Osteocyte (in vitro differentiated cells): Measurements from ENCODE around the gene ABHD15. TPM values are rescaled to one million over a fixed set of nuclear protein-coding genes. Genes with fewer than 3 reads are reported as not detected.
"Not testable (repeated sequence)": the region's sequence is repeated elsewhere in the genome, so short reads cannot be mapped to it uniquely, and the experiment has no call there.

Source experiments
- DNase-seq: peaks from one replicate; pipeline ENCODE4 v3.0.0; 2021; ENCODE audit warnings: mixed read lengths; ENCODE audit not compliant: unreplicated experiment; ENCODE audit errors: extremely low spot score
- H3K27ac Mint-ChIP-seq: one replicate; pipeline ENCODE4 v1.8.0; 2021; ENCODE audit warnings: mild to moderate bottlenecking, mixed read lengths; ENCODE audit not compliant: unreplicated experiment
- H3K27me3 Mint-ChIP-seq: one replicate; pipeline ENCODE4 v1.8.0; 2021; ENCODE audit warnings: mixed read lengths; ENCODE audit not compliant: unreplicated experiment
- H3K36me3 Mint-ChIP-seq: one replicate; pipeline ENCODE4 v1.8.0; 2021; ENCODE audit warnings: mixed read lengths; ENCODE audit not compliant: unreplicated experiment
- H3K4me1 Mint-ChIP-seq: one replicate; pipeline ENCODE4 v1.8.0; 2021; ENCODE audit warnings: mixed read lengths; ENCODE audit not compliant: unreplicated experiment
- H3K4me3 Mint-ChIP-seq: one replicate; pipeline ENCODE4 v1.8.0; 2021; ENCODE audit warnings: mild to moderate bottlenecking, moderate library complexity, mixed read lengths; ENCODE audit not compliant: unreplicated experiment
- H3K9me3 Mint-ChIP-seq: one replicate; pipeline ENCODE4 v1.8.0; 2021; ENCODE audit warnings: mixed read lengths; ENCODE audit not compliant: unreplicated experiment
- CTCF ChIP-seq: fragments of 200-600 bp; sonication (generic); IDR thresholded peaks from 2 replicates; pipeline ENCODE4 v1.5.0; 2021; ENCODE audit warnings: antibody characterized with exemption, mild to moderate bottlenecking, moderate library complexity
- total RNA-seq: library from RNA; stranded (reverse); gene quantifications from 2 replicates; pipeline ENCODE4 v1.2.1, GENCODE V29; 2021

Gene ABHD15
- total RNA-seq, 1 donor from 2014 or later = 12.8 TPM

- no peaks in the 10 kb centered on the region for H3K27me3 Mint-ChIP-seq
- peak; percentile 64 for DNase-seq
- no peak overlapping the region for H3K27ac Mint-ChIP-seq
- H3K9me3 Mint-ChIP-seq = no peaks in the 10 kb centered on the region
- H3K4me1 Mint-ChIP-seq = peaks cover 7% of the 10 kb centered on the region
- peaks cover 3% of the 10 kb centered on the region for H3K36me3 Mint-ChIP-seq
- H3K4me3 Mint-ChIP-seq = no peak overlapping the region
- TF ChIP-seq CTCF = no peak
These were observed 5.0 kb downstream of the ABHD15 start for GRCh38 chr17:29561554-29562517.

- Mint-ChIP-seq H3K27ac (no peak overlapping the region), H3K27me3 (no peaks in the 10 kb centered on the region), H3K4me1 (no peaks in the 10 kb centered on the region), H3K4me3 (no peak overlapping the region), H3K36me3 (peaks cover 3% of the 10 kb centered on the region), H3K9me3 (no peaks in the 10 kb centered on the region)
- DNase-seq = no peak
- no peak for TF ChIP-seq CTCF
These were observed 6.5 kb downstream of the ABHD15 start for GRCh38 chr17:29560316-29560715.

- no peak overlapping the region for H3K27ac Mint-ChIP-seq
- TF ChIP-seq CTCF = no peak
- no peaks in the 10 kb centered on the region for H3K9me3 Mint-ChIP-seq
- peaks cover 3% of the 10 kb centered on the region for H3K36me3 Mint-ChIP-seq
- H3K27me3 Mint-ChIP-seq = no peaks in the 10 kb centered on the region
- no peaks in the 10 kb centered on the region for H3K4me1 Mint-ChIP-seq
- no peak overlapping the region for H3K4me3 Mint-ChIP-seq
- no peak for DNase-seq
These were observed 7.2 kb downstream of the ABHD15 start for GRCh38 chr17:29559640-29560039.

DNA sequence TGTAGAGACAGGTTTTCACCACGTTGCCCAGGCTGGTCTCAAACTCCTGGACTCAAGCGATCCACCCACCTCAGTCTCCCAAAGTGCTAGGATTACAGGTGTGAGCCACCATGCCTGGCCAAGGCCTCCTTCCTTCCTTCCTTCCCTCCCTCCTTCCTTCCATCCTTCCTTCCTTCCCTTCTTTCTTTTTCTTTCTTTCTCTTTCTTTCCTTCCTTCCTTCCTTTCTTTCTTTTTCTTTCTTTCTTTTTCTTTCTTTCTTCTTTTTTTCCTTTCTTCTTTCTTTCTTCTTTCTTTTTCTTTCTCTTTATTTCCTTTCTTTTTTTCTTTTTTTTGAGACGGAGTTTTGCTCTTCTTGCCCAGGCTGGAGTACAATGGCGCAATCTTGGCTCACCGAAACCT is 8.7 kb downstream of the ABHD15 start:
- not testable (repeated sequence) for H3K27me3 Mint-ChIP-seq, DNase-seq, H3K4me1 Mint-ChIP-seq, H3K27ac Mint-ChIP-seq, H3K36me3 Mint-ChIP-seq, H3K9me3 Mint-ChIP-seq, H3K4me3 Mint-ChIP-seq

GRCh38 chr17:29557739-29558116 is 9.1 kb downstream of the ABHD15 start:
- no peak for TF ChIP-seq CTCF
- H3K4me3 Mint-ChIP-seq = no peak overlapping the region
- H3K27me3 Mint-ChIP-seq = no peaks in the 10 kb centered on the region
- no peak overlapping the region for H3K27ac Mint-ChIP-seq
- H3K9me3 Mint-ChIP-seq = no peaks in the 10 kb centered on the region
- H3K4me1 Mint-ChIP-seq = no peaks in the 10 kb centered on the region
- DNase-seq = no peak
- H3K36me3 Mint-ChIP-seq = peaks cover 3% of the 10 kb centered on the region
